MCF 10A (cell line): ENCODE results near the gene TRAPPC12. TPM values are rescaled to one million over a fixed set of nuclear protein-coding genes. Genes with fewer than 3 reads are reported as not detected.

Experiments
- BruUV-seq: library from RNA; stranded (reverse); fragments of 400-500 nt; replicated peaks from 2 replicates; lab custom pipeline; 2021; lab: Mats Ljungman, UMichigan
- CTCF ChIA-PET: fragments of 300-600 bp; sonication (Branson Sonifier 250); formaldehyde crosslinking; extraction: SDS; loops from one replicate; lab custom pipeline; 2021; ENCODE audit warnings: antibody characterized with exemption, inconsistent platforms; lab: Yijun Ruan, JAX
- POLR2A ChIA-PET: fragments of 300-600, 350-650 bp; sonication (Branson Sonifier 250); formaldehyde crosslinking; extraction: SDS; loops from one replicate; lab custom pipeline; 2020; ENCODE audit warnings: antibody characterized with exemption, inconsistent platforms; lab: Yijun Ruan, JAX
- DNase-seq: peaks from one replicate; pipeline ENCODE4 v3.0.0-alpha.2; 2018; ENCODE audit not compliant: unreplicated experiment
- H3K27ac Mint-ChIP-seq: one replicate; pipeline ENCODE4 v1.8.0; 2022; ENCODE audit warnings: mild to moderate bottlenecking, low read depth, mixed read lengths; ENCODE audit not compliant: unreplicated experiment
- H3K27me3 Mint-ChIP-seq: one replicate; pipeline ENCODE4 v1.8.0; 2022; ENCODE audit warnings: mixed read lengths; ENCODE audit not compliant: insufficient read depth, unreplicated experiment
- H3K36me3 Mint-ChIP-seq: one replicate; pipeline ENCODE4 v1.8.0; 2022; ENCODE audit warnings: mild to moderate bottlenecking, moderate library complexity, mixed read lengths; ENCODE audit not compliant: insufficient read depth, unreplicated experiment
- H3K4me1 Mint-ChIP-seq: one replicate; pipeline ENCODE4 v1.8.0; 2022; ENCODE audit warnings: mixed read lengths; ENCODE audit not compliant: insufficient read depth, unreplicated experiment
- H3K4me3 Mint-ChIP-seq: one replicate; pipeline ENCODE4 v1.8.0; 2022; ENCODE audit warnings: mild to moderate bottlenecking, moderate library complexity, mixed read lengths; ENCODE audit not compliant: unreplicated experiment
- H3K9me3 Mint-ChIP-seq: one replicate; pipeline ENCODE4 v1.8.0; 2022; ENCODE audit warnings: mixed read lengths; ENCODE audit not compliant: unreplicated experiment
- CTCF ChIP-seq: fragments of 200-600 bp; IDR thresholded peaks from one replicate; pipeline ENCODE4 v1.8.0; 2022; ENCODE audit warnings: antibody characterized with exemption, mild to moderate bottlenecking; ENCODE audit not compliant: unreplicated experiment
- intact Hi-C: fragments of 100-400 bp; cut with micrococcal nuclease; formaldehyde crosslinking; loops from 2 replicates; pipeline ENCODE4 v1.14.1; 2022
- total RNA-seq: library from RNA; stranded (reverse); gene quantifications from 2 replicates; pipeline ENCODE4 v1.2.3, GENCODE V29; 2022

TRAPPC12 gene
- total RNA-seq, 1 experiment from 2014 or later, result 84.4 TPM

DNA sequence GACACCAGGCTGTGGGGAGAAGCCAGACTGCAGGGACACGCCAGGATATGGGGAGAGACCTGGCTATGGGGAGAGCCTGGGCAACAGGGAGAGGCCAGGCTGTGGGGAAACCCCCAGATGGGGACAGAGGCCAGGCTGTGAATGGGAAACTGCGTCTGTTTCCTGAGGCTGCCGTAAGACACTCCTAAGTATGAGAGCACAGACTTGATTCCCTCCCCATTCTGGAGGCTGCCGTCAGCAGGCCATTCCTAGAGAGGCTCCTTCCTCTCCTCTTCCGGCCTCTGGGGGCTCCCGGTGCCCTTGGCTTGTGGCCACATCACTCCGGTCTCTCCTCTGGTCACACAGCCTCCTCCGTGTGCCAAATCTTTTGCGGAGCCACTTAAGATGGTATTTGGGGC, 107.5 kb downstream of the TRAPPC12 start:
- intact Hi-C loops, result no loop called here
- no peaks in the 10 kb centered on the region for H3K4me1 Mint-ChIP-seq
- no TSS peak for BruUV-seq
- DNase-seq, result no peak
- peak overlapping the region; percentile 54 for H3K27ac Mint-ChIP-seq
- ChIA-PET CTCF (no interaction called here), POLR2A (interaction anchor here (0.6 to 1.7 kb wide), 3 partner anchors 9 to 173 kb away, joined by 4 to 5 read pairs (median 4); no protein-coding TSS in a partner anchor)
- no peaks in the 10 kb centered on the region for H3K9me3 Mint-ChIP-seq
- no peak overlapping the region for H3K4me3 Mint-ChIP-seq
- no peaks in the 10 kb centered on the region for H3K27me3 Mint-ChIP-seq
- peaks cover 11% of the 10 kb centered on the region for H3K36me3 Mint-ChIP-seq
- TF ChIP-seq CTCF, result no peak

DNA sequence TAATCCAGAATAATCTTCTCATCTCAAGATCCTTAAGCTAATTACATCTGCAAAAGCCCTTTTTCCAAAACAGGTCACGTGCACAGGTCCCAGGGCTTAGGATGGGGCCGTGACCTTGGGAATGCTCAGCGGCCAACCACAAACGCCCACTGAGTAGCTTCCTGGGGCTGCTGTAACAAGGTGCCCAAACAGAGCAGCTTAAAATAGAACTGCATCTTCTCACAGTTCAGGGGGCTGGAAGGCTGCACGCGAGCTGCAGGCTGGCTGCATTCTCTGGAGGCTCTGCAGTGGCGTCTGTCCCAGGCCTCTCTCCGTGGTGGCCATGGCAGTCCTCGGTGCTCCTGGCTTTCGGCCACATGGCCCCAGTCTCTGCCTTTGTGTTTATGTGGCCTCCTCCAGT, 107.9 kb downstream of the TRAPPC12 start:
- ChIA-PET POLR2A (interaction anchor here (0.7 to 1.7 kb wide), 3 partner anchors 9 to 71 kb away, joined by 3 to 5 read pairs (median 4); no protein-coding TSS in a partner anchor), CTCF (interaction anchor here (0.5 to 1.4 kb wide), 3 partner anchors 166 to 228 kb away, joined by 3 read pairs; no protein-coding TSS in a partner anchor)
- Mint-ChIP-seq H3K27me3 (no peaks in the 10 kb centered on the region), H3K4me1 (no peaks in the 10 kb centered on the region), H3K9me3 (no peaks in the 10 kb centered on the region), H3K27ac (no peak overlapping the region), H3K4me3 (no peak overlapping the region), H3K36me3 (peaks cover 11% of the 10 kb centered on the region)
- no peak for DNase-seq
- no TSS peak for BruUV-seq
- intact Hi-C loops, result no loop called here
- no peak for TF ChIP-seq CTCF

DNA sequence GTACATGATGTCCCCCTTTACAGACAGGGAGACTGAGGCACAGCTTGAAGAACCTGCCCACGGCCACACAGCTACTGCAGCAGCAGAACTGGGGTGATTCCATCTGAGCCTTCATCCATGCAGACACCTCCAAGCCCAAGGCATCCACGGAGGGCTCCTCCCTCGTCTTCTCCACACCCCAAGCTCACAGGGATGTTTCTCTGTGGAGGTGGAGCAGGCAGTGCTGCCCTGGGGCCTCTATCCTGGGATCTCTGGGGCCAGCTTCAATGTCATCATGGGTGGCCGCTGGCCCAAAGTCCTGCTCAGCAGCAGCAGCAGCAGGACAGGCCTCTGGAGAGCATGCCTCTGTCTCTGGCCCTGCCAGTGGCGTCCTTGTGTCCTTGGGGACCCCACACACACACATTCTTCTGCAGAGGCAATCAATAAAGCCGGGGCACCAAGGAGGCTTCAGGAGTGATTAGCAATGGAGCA, 108.6 kb downstream of the TRAPPC12 start:
- no peaks in the 10 kb centered on the region for H3K9me3 Mint-ChIP-seq

More for the DNA sequence above, 108.6 kb downstream of the TRAPPC12 start:
- DNase-seq, result no peak
- Mint-ChIP-seq H3K4me3 (no peak overlapping the region), H3K27ac (no peak overlapping the region), H3K4me1 (no peaks in the 10 kb centered on the region), H3K27me3 (no peaks in the 10 kb centered on the region), H3K36me3 (peaks cover 9% of the 10 kb centered on the region)
- no peak for TF ChIP-seq CTCF
- BruUV-seq, result no TSS peak
- ChIA-PET POLR2A (interaction anchor here (0.7 to 1.6 kb wide), 3 partner anchors 18 to 70 kb away, joined by 3 to 5 read pairs (median 5); no protein-coding TSS in a partner anchor), CTCF (interaction anchor here (0.5 to 1.4 kb wide), 4 partner anchors 47 to 228 kb away, joined by 3 to 4 read pairs (median 3); no protein-coding TSS in a partner anchor)
- intact Hi-C loops, result no loop called here
